IPS-NIHi7 (cell line): ENCODE data around the gene CYP2B6.
"Not testable (repeated sequence)": the region's sequence is repeated elsewhere in the genome, so short reads cannot be mapped to it uniquely, and the experiment has no call there.

Experiments
- DNase-seq: peaks from one replicate; pipeline ENCODE4 v3.0.0; 2012; ENCODE audit warnings: mixed read lengths; ENCODE audit errors: extremely low spot score

CYP2B6 gene

DNA sequence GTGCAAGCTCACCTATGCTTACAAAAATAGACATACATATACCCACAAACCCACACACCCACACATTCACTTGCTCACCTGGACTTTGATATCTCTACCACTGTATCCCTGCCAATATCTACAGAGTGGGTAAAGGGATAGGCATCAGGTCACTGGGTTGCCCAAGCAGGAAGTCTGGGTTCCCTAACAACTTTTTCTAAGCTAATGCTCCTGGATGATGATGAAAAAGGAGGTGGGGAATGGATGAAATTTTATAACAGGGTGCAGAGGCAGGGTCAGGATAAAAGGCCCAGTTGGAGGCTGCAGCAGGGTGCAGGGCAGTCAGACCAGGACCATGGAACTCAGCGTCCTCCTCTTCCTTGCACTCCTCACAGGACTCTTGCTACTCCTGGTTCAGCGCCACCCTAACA, at the start of gene CYP2B6:
Gene CYP2B6 (plus strand): TSS at position 311 of the 410 bp plus-strand sequence. CDS start 24 bp downstream, at position 335.
- DNase-seq, result no peak

DNA sequence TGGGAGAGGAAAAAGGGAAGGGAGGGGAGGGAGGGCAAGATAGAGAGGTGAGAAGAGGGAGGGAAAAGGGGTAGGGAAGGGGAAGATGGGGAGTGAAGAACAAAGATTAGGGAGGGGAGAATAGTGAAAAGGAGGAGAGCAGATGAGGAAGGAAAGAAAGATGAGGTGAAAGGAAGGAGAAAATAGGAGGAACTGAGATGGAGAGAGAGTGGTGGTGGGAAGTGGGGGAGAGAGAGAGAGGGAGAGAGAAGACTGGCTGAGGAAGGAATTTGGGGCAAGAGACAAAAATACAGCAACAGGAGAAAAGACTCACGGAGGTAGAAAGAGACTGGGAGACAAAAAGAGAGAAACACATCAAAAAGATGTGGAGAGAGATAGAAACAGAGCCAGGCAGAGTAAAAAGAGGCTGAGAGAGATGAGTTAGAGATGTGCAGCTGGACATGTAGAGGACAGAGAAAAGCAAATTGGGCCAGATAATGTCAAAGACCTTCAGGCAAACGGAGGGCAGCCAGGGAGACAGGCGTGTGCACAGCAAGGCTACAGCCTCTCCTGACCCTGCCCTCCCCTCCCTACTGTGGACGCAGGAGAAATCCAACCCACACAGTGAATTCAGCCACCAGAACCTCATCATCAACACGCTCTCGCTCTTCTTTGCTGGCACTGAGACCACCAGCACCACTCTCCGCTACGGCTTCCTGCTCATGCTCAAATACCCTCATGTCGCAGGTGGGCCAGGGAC, 49.4 kb upstream of the CYP2B6 start:
- DNase-seq, result no peak

DNA sequence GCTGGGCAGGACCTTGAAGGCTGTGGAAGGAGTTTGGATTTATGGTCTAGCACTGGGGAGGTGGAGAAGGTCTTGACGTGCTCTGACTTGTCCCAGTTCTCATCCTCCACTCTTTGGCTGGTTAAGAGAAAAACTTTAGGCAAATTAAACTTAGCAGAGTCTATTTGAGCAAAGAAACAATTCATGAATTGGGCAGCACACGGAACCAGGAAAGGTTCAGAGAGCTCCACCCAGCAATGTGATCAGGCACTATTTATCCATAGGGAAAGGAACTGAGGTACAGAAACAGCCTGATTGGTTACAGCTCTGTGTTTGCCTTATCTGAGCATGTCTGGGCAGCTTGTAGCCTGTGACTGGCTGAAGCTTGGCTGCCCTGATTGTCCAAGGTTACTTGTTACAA, 45.4 kb upstream of the CYP2B6 start:
- DNase-seq, result no peak

DNA sequence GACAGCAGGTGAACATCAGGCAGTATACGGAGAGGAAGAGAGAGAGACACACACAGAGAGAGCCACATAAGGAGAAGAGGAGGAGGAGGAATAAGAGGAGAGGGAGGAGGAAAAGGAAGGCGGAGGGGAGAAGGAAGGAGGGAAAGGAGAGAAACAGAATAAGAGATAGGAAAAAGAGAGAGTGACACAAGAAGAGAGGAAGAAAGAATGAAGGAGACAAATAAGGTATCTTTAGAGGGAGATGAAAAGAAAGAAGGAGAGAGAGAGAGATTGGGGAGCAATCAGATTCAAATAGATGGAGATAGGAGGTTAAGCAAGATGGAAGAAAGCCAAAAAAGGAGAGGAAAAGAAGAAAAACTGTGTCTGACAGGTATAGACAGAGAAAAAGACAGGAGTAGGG, 44.0 kb upstream of the CYP2B6 start:
- no peak for DNase-seq

DNA sequence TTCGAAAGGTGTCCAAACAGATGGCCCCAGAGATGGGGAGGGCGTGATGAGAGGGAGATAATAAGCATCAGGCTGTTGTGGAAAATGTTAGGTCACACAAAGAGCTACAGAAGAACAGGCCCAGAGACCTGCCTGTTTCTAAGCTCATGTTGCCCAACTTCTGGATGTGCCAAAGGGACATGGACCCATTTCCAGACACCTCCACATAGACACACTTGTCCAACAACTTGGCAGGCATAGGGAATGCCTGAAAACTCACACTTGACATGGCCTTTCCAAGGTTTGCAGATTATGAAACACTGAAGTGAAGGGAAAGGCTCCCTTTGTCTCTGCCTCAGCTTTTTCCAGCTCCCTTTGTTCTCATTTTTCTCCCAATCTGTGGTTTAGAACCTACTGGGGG, 43.5 kb upstream of the CYP2B6 start:
- no peak for DNase-seq

DNA sequence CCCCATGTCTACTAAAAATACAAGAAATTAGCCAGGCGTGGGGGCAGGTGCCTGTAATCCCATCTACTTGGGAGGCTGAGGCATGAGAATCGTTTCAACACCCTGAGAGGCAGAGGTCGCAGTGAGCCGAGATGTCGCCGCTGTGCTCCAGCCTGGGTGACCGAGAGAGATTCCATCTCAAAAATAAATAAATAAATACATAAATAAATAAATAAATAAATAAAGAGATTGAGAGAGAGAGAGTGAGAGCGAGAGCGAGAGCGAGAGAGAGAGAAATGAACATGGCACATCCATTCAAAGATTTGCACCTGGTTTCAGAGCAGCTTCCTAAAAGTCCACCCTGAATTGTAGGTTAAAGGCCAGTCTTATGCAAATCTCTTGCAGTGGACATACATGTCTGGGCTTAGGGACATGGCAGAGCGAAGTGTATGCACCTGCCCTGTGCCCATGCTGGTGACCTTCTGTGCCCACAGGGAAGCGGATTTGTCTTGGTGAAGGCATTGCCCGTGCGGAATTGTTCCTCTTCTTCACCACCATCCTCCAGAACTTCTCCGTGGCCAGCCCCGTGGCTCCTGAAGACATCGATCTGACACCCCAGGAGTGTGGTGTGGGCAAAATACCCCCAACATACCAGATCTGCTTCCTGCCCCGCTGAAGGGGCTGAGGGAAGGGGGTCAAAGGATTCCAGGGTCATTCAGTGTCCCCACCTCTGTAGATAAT, 42.3 kb upstream of the CYP2B6 start:
- no peak for DNase-seq

DNA sequence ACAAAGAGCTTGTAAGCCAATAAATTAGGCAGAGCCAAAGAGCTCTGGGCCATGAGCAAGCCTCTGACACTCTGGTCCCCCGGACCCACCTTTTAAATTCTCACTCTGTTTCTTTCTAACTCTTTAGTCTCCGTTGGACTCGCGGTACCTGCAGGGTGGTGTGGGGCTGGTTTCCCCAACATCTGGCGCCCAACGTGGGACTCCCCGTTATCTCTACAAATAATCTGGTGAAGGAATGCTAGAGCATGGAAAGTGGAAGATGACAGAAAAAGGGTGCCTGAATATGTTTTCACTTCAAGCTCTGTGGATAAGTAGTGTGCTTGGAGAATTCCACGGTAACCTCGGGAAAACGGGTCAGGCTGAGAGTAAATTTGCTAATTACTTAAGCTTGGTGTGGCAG, 36.5 kb upstream of the CYP2B6 start:
- no peak for DNase-seq

DNA sequence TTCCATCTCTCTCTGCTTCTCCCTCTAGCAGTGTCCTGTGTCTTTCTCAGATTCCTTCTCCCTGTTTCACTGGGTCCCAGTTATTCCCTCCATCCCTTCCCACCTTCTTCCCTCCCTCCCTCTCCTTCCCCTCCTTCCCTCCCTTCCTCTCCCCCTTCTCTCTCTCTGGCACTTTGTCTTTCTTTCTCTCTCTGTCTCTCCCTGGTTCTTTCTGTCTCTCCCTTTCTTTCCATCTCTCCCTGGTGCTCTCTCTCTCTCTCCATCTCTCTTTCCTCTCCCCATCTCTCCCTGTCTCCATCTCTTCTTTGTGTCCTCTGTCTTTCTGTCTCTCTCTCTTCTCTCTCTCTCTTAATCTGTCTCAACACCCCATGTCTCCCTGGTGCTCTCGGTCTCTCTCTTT, 31.7 kb upstream of the CYP2B6 start:
- no peak for DNase-seq

DNA sequence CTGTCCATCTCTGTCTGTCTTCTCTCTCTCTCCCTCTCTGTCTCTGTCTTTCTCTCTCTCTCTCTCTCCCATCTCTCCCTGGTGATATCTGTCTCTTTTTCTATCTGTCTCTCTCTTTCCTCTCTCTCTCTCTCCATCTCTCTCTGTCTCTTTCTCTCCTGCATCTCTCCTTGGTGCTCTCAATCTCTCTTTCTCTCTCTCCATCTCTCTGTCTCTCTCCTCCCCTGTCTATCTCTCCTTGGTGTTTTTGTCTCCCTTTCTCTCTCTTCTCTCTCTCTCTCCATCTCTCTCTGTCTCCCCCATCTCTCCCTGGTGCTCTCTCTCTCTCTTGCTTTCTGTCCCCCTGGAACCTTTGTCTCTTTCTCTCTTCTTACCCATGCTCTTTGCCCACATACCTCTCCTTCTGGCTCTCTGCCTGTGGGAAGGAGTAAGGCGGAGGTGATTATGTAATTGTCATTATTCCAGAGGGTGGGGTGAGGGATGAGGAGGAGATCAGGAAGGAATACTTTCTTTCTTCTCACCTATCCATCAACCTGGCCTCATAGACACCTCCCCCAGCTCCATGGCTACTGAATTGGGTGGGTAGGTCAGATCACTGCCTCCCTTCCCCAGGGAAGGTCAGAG, 30.9 kb upstream of the CYP2B6 start:
- DNase-seq, result no peak

DNA sequence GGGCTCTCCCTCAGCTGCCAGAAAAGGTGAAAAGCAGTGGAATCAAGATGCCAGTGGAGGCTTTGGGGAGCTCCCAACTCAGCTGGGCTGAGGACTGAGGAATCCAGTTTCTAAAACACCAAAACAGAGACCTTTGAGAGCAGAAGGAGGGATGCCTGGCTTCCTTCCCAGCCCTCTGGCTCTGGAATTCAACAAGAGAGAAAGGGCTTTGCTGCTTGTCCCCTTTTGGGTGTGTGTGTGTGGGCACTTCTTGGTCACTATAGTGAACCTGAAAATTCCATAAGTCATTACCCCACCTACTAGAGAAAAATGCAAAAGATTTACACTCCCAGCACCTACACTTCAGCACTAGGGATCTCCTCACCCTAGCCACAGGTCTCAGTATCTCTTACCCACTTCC, 30.3 kb upstream of the CYP2B6 start:
- DNase-seq, result no peak

DNA sequence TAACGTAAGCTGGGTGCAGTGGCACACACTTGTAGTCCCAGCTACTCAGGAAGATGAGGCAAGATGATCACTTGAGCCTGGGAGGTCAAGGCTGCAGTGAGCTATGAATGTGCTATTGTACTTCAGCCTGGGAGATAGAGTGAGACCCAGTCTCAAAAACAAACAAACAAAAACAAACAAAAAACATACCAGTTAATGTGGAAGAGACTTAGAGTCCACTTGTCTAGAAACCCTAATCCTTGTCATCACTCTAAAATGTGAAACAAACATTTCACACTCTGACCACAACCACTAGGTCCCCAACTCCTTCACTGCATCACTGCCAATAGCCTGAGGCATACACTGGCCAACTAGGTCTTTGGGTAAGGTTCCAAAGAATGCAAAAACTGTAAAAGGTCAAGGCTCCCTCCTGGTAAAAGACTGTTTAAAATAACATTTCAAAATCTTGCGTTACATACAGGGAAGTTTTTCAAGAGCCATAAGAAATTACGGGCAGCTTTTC, 28.6 kb upstream of the CYP2B6 start:
- DNase-seq, result no peak

DNA sequence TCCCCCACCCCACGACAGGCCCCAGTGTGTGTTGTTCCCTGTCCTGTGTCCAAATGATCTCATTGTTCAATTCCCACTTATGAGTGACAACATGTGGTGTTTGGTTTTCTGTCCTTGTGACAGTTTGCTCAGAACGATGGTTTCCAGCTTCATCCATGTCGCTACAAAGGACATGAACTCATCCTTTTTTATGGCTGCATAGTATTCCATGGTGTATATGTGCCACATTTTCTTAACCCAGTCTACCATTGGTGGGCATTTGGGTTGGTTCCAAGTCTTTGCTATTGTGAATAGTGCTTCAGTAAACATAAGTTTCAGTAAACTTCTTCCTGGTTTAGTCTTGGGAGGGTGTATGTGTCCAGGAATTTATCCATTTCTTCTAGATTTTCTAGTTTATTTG, 26.7 kb upstream of the CYP2B6 start:
- not testable (repeated sequence) for DNase-seq

DNA sequence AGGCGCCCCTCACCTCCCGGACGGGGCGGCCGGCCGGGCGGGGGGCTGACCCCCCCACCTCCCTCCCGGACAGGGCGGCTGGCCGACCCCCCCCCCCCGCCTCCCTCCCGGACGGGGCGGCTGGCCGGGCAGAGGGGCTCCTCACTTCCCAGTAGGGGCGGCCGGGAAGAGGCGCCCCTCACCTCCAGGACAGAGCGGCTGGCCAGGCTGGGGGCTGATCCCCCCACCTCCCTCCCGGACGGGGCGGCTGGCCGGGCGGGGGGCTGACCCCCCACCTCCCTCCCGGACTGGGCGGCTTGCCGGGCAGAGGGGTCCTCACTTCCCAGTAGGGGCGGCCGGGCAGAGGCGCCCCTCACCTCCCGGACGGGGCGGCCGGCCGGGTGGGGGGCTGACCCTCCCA, 25.7 kb upstream of the CYP2B6 start:
- not testable (repeated sequence) for DNase-seq

DNA sequence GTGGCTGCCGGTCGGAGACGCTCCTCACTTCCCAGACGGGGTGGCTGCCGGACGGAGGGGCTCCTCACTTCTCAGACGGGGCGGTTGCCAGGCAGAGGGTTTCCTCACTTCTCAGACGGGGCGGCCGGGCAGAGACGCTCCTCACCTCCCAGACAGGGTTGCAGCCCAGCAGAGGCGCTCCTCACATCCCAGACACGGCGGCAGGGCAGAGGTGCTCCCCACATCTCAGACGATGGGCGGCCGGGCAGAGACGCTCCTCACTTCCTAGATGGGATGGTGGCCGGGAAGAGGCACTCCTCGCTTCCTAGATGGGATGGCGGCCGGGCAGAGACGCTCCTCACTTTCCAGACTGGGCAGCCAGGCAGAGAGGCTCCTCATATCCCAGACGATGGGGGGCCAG, 24.5 kb upstream of the CYP2B6 start:
- not testable (repeated sequence) for DNase-seq

DNA sequence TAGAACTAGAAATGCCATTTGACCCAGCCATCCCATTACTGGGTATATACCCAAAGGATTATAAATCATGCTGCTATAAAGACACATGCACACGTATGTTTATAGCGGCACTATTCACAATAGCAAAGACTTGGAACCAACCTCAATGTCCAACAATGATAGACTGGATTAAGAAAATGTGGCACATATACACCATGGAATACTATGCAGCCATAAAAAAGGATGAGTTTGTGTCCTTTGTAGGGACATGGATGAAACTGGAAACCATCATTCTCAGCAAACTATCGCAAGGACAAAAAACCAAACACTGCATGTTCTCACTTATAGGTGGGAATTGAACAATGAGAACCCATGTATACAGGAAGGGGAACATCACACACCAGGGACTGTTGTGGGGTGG, 23.0 kb upstream of the CYP2B6 start:
- DNase-seq, result not testable (repeated sequence)

DNA sequence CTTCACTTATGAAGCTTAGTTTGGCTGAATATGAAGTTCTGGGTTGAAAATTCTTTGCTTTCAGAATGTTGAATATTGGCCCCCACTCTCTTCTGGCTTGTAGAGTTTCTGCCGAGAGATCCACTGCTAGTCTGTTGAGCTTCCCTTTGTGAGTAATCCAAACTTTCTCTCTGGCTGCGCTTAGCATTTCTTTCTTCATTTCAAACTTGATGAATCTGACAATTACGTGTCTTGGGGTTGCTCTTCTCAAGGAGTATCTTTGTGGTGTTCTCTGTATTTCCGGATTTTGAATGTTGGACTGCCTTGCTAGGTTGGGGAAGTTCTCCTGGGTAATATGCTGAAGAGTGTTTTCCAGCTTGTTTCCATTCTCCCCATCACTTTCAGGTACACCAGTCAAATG, 21.4 kb upstream of the CYP2B6 start:
- DNase-seq, result not testable (repeated sequence)

DNA sequence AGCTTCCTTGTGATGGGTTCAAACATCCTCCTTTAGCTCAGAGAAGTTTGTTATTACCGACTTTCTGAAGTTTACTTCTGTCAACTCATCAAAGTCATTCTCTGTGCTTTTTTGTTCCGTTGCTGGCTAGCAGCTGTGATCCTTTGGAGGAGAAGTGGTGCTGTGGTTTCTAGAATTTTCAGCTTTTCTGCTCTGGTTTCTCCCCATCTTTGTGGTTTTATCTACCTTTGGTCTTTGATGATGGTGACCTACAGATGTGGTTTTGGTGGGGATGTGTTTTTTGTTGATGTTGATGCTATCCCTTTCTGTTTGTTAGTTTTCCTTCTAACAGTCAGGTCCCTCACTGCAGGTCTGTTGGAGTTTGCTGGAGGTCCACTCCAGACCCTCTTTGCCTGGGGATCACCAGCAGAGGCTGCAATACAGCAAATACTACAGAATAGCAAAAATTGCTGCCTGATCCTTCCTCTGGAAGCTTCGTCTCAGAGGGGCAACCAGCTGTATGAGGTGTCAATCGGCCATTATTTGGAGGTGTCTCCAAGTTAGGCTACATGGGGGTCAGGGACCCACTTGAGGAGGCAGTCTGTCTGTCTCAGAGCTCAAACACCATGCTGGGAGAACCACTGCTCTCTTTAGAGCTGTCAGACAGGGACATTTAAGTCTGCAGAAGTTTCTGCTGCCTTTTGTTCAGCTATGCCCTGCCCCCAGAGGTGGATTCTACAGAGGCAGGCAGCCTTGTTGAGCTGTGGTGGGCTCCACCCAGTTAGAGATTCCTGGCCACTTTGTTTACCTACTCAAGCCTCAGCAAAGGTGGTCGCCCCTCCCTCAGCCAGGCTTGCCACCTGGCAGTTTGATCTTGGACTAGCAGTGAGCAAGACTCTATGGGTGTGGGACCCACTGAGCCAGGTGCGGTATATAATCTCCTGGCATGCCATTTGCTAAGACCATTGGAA, 20.4 kb upstream of the CYP2B6 start:
- not testable (repeated sequence) for DNase-seq

DNA sequence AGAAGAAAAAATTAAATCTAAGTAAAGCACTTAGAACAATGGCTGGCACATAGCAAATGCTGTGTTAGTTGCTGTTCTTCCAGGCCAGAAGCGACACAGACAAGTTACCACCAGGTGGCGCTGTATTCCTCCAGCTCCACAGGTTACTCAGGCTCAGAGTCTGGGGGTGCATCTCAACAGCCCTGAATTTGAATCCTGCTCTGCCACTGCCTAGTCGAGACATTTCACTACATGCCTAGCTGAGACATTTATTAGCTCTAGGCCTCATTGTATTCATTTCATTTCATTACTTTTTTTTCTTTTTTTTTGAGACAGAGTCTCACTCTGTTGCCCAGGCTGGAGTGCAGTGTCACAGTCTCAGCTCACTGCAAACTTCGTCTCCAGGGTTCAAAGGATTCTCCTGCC, 16.4 kb upstream of the CYP2B6 start:
- DNase-seq, result peak; percentile 85

DNA sequence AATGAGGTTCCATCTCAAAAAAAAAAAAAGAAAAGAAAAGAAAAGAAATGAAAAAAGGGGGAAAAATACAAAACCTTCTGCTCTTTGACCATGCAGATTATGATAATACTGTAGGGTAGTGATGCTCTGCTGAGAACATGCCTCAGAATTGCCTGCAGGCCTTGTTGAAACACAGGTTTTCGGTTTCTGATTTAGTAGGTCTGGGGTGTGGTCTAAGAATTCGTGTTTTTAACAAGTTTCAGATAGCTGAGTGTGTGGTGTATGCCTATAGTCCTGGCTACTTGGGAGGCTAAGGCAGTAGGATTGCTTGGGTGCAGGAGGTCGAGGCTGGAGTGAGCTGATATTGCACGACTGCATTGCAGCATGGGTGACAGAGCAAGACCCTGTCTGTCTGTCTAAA, 14.9 kb upstream of the CYP2B6 start:
- no peak for DNase-seq

DNA sequence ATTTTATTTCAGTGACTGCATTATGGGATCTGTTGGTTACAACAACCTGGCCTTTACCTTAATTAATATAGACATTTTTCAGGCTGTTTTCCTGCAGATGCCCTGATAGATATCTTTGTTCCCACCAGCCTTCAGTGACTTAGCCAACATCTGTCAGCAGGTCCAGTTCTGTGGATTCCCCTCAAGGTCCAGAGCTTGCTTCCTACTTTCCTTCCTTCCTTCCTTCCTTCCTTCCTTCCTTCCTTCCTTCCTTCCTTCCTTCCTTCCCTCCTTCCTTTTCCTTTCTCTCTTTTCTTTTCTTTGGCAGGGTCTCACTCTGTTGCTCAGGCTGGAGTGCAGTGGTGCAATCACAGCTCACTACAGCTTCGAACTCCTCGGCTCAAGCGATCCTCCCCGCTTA, 14.4 kb upstream of the CYP2B6 start:
- no peak for DNase-seq

DNA sequence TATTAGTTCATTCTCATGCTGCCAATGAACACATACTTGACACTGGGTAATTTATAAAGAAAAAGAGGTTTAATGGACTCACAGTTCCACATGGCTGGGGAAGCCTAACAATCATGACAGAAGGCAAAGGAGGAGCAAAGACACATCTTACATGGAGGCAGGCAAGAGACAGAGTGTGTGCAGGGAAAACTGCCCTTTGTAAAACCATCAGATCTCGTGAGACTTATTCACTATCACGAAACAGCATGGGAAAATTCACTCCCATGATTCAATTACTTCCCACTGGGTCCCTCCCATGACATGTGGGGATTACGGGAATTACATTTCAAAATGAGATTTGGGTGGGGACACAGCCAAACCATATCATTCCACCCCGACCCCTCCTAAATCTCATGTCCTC, 11.3 kb upstream of the CYP2B6 start:
- not testable (repeated sequence) for DNase-seq
